WTC11 (cell line): ENCODE data around the gene PIP4P1. TPM values are rescaled to one million over a fixed set of nuclear protein-coding genes. Genes with fewer than 3 reads are reported as not detected.

ENCODE experiments used
- ATAC-seq: fragments of 200-7000 bp; cut with Tn5 transposase; 2 replicates; pipeline ENCODE4 v1.10.0; 2021; ENCODE audit warnings: mild to moderate bottlenecking, moderate library complexity
- CTCF ChIA-PET: fragments of 300-600 bp; sonication (Branson Sonifier 250); formaldehyde crosslinking; loops from one replicate; lab custom pipeline; 2021; ENCODE audit warnings: antibody characterized with exemption; lab: Charles Lee
- POLR2A ChIA-PET: fragments of 350-600 bp; sonication (Branson Sonifier 250); formaldehyde crosslinking; loops from one replicate; lab custom pipeline; 2021; ENCODE audit warnings: antibody characterized with exemption; lab: Charles Lee
- DNase-seq: peaks from one replicate; pipeline ENCODE4 v3.0.0; 2021; ENCODE audit warnings: low spot score
- H3K27ac Mint-ChIP-seq: 2 replicates; pipeline ENCODE4 v1.8.0; 2021; ENCODE audit warnings: mixed read lengths
- H3K27me3 Mint-ChIP-seq: 2 replicates; pipeline ENCODE4 v1.8.0; 2021; ENCODE audit warnings: low read depth, mild to moderate bottlenecking, moderate library complexity, mixed read lengths
- H3K36me3 Mint-ChIP-seq: 2 replicates; pipeline ENCODE4 v1.8.0; 2021; ENCODE audit warnings: mixed read lengths
- H3K4me1 Mint-ChIP-seq: 2 replicates; pipeline ENCODE4 v1.8.0; 2022; ENCODE audit warnings: mixed read lengths
- H3K4me3 Mint-ChIP-seq: 2 replicates; pipeline ENCODE4 v1.8.0; 2021; ENCODE audit warnings: mild to moderate bottlenecking, moderate library complexity, mixed read lengths
- H3K9me3 Mint-ChIP-seq: 2 replicates; pipeline ENCODE4 v1.8.0; 2021; ENCODE audit warnings: mixed read lengths
- CREB1 ChIP-seq: sonication (generic); formaldehyde crosslinking; IDR thresholded peaks from 2 replicates; pipeline ENCODE4 v1.8.0; 2023; ENCODE audit warnings: mild to moderate bottlenecking, missing genetic modification reagents
- E2F4 ChIP-seq: sonication (generic); formaldehyde crosslinking; IDR thresholded peaks from 2 replicates; pipeline ENCODE4 v1.8.1; 2022; ENCODE audit warnings: low read depth, mild to moderate bottlenecking, moderate library complexity, missing genetic modification reagents, borderline replicate concordance
- FOXJ3 ChIP-seq: sonication (generic); formaldehyde crosslinking; IDR thresholded peaks from 2 replicates; pipeline ENCODE4 v1.9.0; 2021; ENCODE audit warnings: missing genetic modification reagents, mild to moderate bottlenecking, borderline replicate concordance
- FOXK1 ChIP-seq: sonication (generic); formaldehyde crosslinking; IDR thresholded peaks from 2 replicates; pipeline ENCODE4 v1.8.0; 2022; ENCODE audit warnings: mild to moderate bottlenecking, moderate library complexity, missing genetic modification reagents
- GTF2I ChIP-seq: fragments of 250-450 bp; sonication (Bioruptor Pico); conservative IDR thresholded peaks from 2 replicates; pipeline ENCODE4 v1.4.0; 2021; ENCODE audit warnings: mild to moderate bottlenecking
- IRF1 ChIP-seq: sonication (generic); formaldehyde crosslinking; IDR thresholded peaks from 2 replicates; pipeline ENCODE4 v1.8.0; 2023; ENCODE audit warnings: missing genetic modification reagents
- MXD4 ChIP-seq: fragments of 250-450 bp; sonication (Bioruptor Pico); IDR thresholded peaks from 2 replicates; pipeline ENCODE4 v1.8.0; 2021; ENCODE audit warnings: mild to moderate bottlenecking, moderate library complexity, borderline replicate concordance
- NFATC4 ChIP-seq: fragments of 250-450 bp; sonication (Bioruptor Pico); IDR thresholded peaks from 2 replicates; pipeline ENCODE4 v1.9.0; 2021; ENCODE audit warnings: mild to moderate bottlenecking
- NR2C2 ChIP-seq: sonication (generic); formaldehyde crosslinking; IDR thresholded peaks from 2 replicates; pipeline ENCODE4 v1.8.0; 2022; ENCODE audit warnings: mild to moderate bottlenecking, missing genetic modification reagents
- OVOL2 ChIP-seq: fragments of 250-450 bp; sonication (Bioruptor Pico); IDR thresholded peaks from 2 replicates; pipeline ENCODE4 v1.9.0; 2021; ENCODE audit warnings: mild to moderate bottlenecking, borderline replicate concordance
- RELA ChIP-seq: sonication (generic); formaldehyde crosslinking; IDR thresholded peaks from 2 replicates; pipeline ENCODE4 v1.8.1; 2022; ENCODE audit warnings: missing genetic modification reagents, mild to moderate bottlenecking, borderline replicate concordance
- RORB ChIP-seq: fragments of 250-450 bp; sonication (Bioruptor Pico); IDR thresholded peaks from 2 replicates; pipeline ENCODE4 v1.9.0; 2021; ENCODE audit warnings: mild to moderate bottlenecking
- SP1 ChIP-seq: sonication (generic); formaldehyde crosslinking; conservative IDR thresholded peaks from 2 replicates; pipeline ENCODE4 v1.8.1; 2022; ENCODE audit warnings: missing genetic modification reagents
- TCF7 ChIP-seq: sonication (generic); formaldehyde crosslinking; IDR thresholded peaks from 2 replicates; pipeline ENCODE4 v1.8.0; 2022; ENCODE audit warnings: mild to moderate bottlenecking, low read depth, missing genetic modification reagents, moderate library complexity
- TEAD1 ChIP-seq: sonication (generic); formaldehyde crosslinking; IDR thresholded peaks from 2 replicates; pipeline ENCODE4 v1.8.0; 2022; ENCODE audit warnings: mild to moderate bottlenecking, missing genetic modification reagents
- ZNF281 ChIP-seq: sonication (generic); formaldehyde crosslinking; IDR thresholded peaks from 2 replicates; pipeline ENCODE4 v1.8.0; 2023; ENCODE audit warnings: mild to moderate bottlenecking, missing genetic modification reagents
- ZNF317 ChIP-seq: sonication (generic); formaldehyde crosslinking; IDR thresholded peaks from 2 replicates; pipeline ENCODE4 v1.8.1; 2023; ENCODE audit warnings: low read depth, mild to moderate bottlenecking, moderate library complexity, missing genetic modification reagents, borderline replicate concordance
- total RNA-seq: library from RNA; stranded (reverse); gene quantifications from 3 replicates; pipeline ENCODE4 v1.2.3, GENCODE V29; 2021
- TF ChIP-seq, protein P1 (sequence below): fragments of 250-450 bp; sonication (Bioruptor Pico); IDR thresholded peaks from 2 replicates; pipeline ENCODE4 v2.1.2; 2022; ENCODE audit warnings: mild to moderate bottlenecking, moderate library complexity
- TF ChIP-seq, protein P2 (sequence below): sonication (generic); formaldehyde crosslinking; IDR thresholded peaks from 2 replicates; pipeline ENCODE4 v1.8.1; 2022; ENCODE audit warnings: mild to moderate bottlenecking, moderate library complexity, missing genetic modification reagents
- TF ChIP-seq, protein P3 (sequence below): sonication (generic); formaldehyde crosslinking; IDR thresholded peaks from 2 replicates; pipeline ENCODE4 v1.8.1; 2023; ENCODE audit warnings: mild to moderate bottlenecking, missing genetic modification reagents, moderate library complexity
- TF ChIP-seq, protein P4 (sequence below): fragments of 250-450 bp; sonication (Bioruptor Pico); IDR thresholded peaks from 2 replicates; pipeline ENCODE4 v1.9.0; 2021; ENCODE audit warnings: mild to moderate bottlenecking, borderline replicate concordance

PIP4P1 gene
- total RNA-seq, 1 experiment from 2014 or later = 34.1 TPM

DNA sequence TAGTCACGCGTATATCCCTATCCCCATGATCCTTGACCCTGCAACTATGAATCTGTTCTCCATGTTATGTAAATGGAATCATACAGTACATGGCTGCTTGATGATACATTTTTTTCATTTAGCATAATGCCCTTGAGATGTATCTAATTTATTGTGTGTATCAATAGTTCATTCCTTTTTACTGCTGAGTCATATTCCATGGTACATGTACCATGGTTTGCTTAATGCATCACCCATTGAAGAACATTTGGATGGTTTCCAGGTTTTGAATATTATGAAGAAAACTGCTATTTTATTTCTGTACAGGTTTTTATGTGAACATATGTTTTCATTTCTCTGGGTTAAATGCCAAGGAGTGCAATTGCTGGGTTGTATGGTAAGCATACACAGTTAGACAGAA lies 40.1 kb upstream of the PIP4P1 start:
- Mint-ChIP-seq H3K4me3 (no peak overlapping the region), H3K9me3 (peaks cover 11% of the 10 kb centered on the region), H3K4me1 (peaks cover 22% of the 10 kb centered on the region), H3K27ac (no peak overlapping the region), H3K27me3 (peaks cover 5% of the 10 kb centered on the region), H3K36me3 (peaks cover 8% of the 10 kb centered on the region)
- DNase-seq (no peak), ATAC-seq (no peak)
- TF ChIP-seq, protein P1, sequence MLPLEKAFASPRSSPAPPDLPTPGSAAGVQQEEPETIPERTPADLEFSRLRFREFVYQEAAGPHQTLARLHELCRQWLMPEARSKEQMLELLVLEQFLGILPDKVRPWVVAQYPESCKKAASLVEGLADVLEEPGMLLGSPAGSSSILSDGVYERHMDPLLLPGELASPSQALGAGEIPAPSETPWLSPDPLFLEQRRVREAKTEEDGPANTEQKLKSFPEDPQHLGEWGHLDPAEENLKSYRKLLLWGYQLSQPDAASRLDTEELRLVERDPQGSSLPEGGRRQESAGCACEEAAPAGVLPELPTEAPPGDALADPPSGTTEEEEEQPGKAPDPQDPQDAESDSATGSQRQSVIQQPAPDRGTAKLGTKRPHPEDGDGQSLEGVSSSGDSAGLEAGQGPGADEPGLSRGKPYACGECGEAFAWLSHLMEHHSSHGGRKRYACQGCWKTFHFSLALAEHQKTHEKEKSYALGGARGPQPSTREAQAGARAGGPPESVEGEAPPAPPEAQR = no peak
- TF ChIP-seq MXD4 (CRISPR knock-in tag) (no peak), SP1 (CRISPR knock-in tag) (no peak), RELA (no peak), ZNF281 (no peak), NR2C2 (CRISPR knock-in tag) (no peak), TCF7 (no peak), FOXJ3 (no peak)
- TF ChIP-seq, protein P2, sequence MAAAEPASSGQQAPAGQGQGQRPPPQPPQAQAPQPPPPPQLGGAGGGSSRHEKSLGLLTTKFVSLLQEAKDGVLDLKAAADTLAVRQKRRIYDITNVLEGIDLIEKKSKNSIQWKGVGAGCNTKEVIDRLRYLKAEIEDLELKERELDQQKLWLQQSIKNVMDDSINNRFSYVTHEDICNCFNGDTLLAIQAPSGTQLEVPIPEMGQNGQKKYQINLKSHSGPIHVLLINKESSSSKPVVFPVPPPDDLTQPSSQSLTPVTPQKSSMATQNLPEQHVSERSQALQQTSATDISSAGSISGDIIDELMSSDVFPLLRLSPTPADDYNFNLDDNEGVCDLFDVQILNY (CRISPR knock-in tag) = no peak
- TF ChIP-seq, protein P3, sequence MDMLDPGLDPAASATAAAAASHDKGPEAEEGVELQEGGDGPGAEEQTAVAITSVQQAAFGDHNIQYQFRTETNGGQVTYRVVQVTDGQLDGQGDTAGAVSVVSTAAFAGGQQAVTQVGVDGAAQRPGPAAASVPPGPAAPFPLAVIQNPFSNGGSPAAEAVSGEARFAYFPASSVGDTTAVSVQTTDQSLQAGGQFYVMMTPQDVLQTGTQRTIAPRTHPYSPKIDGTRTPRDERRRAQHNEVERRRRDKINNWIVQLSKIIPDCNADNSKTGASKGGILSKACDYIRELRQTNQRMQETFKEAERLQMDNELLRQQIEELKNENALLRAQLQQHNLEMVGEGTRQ (CRISPR knock-in tag) = no peak
- POLR2A ChIA-PET = no interaction called here
- CTCF ChIA-PET = no interaction called here

GRCh38 chr14:20499881-20500280 lies 38.6 kb upstream of the PIP4P1 start:
- POLR2A ChIA-PET = no interaction called here
- TF ChIP-seq RORB (CRISPR knock-in tag) (no peak), TEAD1 (CRISPR knock-in tag) (no peak), OVOL2 (CRISPR knock-in tag) (no peak), FOXK1 (CRISPR knock-in tag) (no peak), GTF2I (CRISPR knock-in tag) (no peak), NFATC4 (CRISPR knock-in tag) (no peak), E2F4 (CRISPR knock-in tag) (no peak), ZNF317 (no peak), IRF1 (CRISPR knock-in tag) (no peak), CREB1 (no peak), MXD4 (CRISPR knock-in tag) (no peak)
- TF ChIP-seq, protein P3 (CRISPR knock-in tag) = no peak
- TF ChIP-seq, protein P4, sequence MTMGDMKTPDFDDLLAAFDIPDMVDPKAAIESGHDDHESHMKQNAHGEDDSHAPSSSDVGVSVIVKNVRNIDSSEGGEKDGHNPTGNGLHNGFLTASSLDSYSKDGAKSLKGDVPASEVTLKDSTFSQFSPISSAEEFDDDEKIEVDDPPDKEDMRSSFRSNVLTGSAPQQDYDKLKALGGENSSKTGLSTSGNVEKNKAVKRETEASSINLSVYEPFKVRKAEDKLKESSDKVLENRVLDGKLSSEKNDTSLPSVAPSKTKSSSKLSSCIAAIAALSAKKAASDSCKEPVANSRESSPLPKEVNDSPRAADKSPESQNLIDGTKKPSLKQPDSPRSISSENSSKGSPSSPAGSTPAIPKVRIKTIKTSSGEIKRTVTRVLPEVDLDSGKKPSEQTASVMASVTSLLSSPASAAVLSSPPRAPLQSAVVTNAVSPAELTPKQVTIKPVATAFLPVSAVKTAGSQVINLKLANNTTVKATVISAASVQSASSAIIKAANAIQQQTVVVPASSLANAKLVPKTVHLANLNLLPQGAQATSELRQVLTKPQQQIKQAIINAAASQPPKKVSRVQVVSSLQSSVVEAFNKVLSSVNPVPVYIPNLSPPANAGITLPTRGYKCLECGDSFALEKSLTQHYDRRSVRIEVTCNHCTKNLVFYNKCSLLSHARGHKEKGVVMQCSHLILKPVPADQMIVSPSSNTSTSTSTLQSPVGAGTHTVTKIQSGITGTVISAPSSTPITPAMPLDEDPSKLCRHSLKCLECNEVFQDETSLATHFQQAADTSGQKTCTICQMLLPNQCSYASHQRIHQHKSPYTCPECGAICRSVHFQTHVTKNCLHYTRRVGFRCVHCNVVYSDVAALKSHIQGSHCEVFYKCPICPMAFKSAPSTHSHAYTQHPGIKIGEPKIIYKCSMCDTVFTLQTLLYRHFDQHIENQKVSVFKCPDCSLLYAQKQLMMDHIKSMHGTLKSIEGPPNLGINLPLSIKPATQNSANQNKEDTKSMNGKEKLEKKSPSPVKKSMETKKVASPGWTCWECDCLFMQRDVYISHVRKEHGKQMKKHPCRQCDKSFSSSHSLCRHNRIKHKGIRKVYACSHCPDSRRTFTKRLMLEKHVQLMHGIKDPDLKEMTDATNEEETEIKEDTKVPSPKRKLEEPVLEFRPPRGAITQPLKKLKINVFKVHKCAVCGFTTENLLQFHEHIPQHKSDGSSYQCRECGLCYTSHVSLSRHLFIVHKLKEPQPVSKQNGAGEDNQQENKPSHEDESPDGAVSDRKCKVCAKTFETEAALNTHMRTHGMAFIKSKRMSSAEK = no peak
- CTCF ChIA-PET = no interaction called here
- DNase-seq (no peak), ATAC-seq (no peak)
- H3K4me1 Mint-ChIP-seq = peaks cover 34% of the 10 kb centered on the region
- peaks cover 18% of the 10 kb centered on the region for H3K36me3 Mint-ChIP-seq
- peaks cover 22% of the 10 kb centered on the region for H3K9me3 Mint-ChIP-seq
- H3K27ac Mint-ChIP-seq = peak overlapping the region; percentile 90; the same call in 1 of the 2 replicates
- no peak overlapping the region for H3K4me3 Mint-ChIP-seq
- H3K27me3 Mint-ChIP-seq = peaks cover 4% of the 10 kb centered on the region
